Activated CD8-positive, alpha-beta memory T cell treated with anti-CD3 and anti-CD28 coated beads, Interleukin-2, amount 10 ng/mL, durations not matched to agents 7 days and 5 days (primary cell): ENCODE results near the gene ST6GALNAC2. TPM values are rescaled to one million over a fixed set of nuclear protein-coding genes. Genes with fewer than 3 reads are reported as not detected.

Source experiments
- ATAC-seq: fragments of 150-1000 bp; cut with Tn5 transposase; one replicate; pipeline ENCODE4 v1.10.0; 2021; ENCODE audit warnings: moderate library complexity
- CTCF ChIA-PET: fragments of 350-600 bp; sonication (Branson Sonifier 250); formaldehyde crosslinking; loops from one replicate; lab custom pipeline; 2021; ENCODE audit warnings: antibody characterized with exemption; lab: Charles Lee
- DNase-seq: peaks from one replicate; pipeline ENCODE4 v3.0.0-alpha.2; 2020
- H3K27ac Mint-ChIP-seq: one replicate; pipeline ENCODE4 v1.8.0; 2021; ENCODE audit warnings: mild to moderate bottlenecking, mixed read lengths
- H3K27me3 Mint-ChIP-seq: one replicate; pipeline ENCODE4 v1.8.0; 2021; ENCODE audit warnings: mixed read lengths
- H3K36me3 Mint-ChIP-seq: one replicate; pipeline ENCODE4 v1.8.0; 2021; ENCODE audit warnings: mild to moderate bottlenecking, mixed read lengths
- H3K4me1 Mint-ChIP-seq: one replicate; pipeline ENCODE4 v1.8.0; 2021; ENCODE audit warnings: mixed read lengths
- H3K4me3 Mint-ChIP-seq: one replicate; pipeline ENCODE4 v1.8.0; 2021; ENCODE audit warnings: mild to moderate bottlenecking, moderate library complexity, mixed read lengths
- H3K9me3 Mint-ChIP-seq: one replicate; pipeline ENCODE4 v1.8.0; 2022; ENCODE audit warnings: low read depth, mixed read lengths
- total RNA-seq, 2 experiments: library from RNA; stranded (reverse); gene quantifications; one replicate each; pipeline ENCODE4 v1.2.3, GENCODE V29; 2021

Gene ST6GALNAC2
- total RNA-seq, 2 experiments from 2014 or later = not detected

- peaks cover 29% of the 10 kb centered on the region for H3K4me1 Mint-ChIP-seq
- no peak overlapping the region for H3K4me3 Mint-ChIP-seq
- H3K27ac Mint-ChIP-seq = no peak overlapping the region
These were observed 66.4 kb downstream of the ST6GALNAC2 start for GRCh38 chr17:76519048-76519966.

GRCh38 chr17:76517638-76518038 is 68.0 kb downstream of the ST6GALNAC2 start:
- CTCF ChIA-PET = interaction anchor here (0.7 to 3.9 kb wide), 6 partner anchors 10 to 163 kb away, joined by 3 to 14 read pairs (median 4); no protein-coding TSS in a partner anchor
- H3K27ac Mint-ChIP-seq = peak overlapping the region; percentile 20
- no peaks in the 10 kb centered on the region for H3K36me3 Mint-ChIP-seq
- H3K4me1 Mint-ChIP-seq = peaks cover 32% of the 10 kb centered on the region
- DNase-seq (no peak), ATAC-seq (no peak)
- peaks cover 3% of the 10 kb centered on the region for H3K27me3 Mint-ChIP-seq
- H3K4me3 Mint-ChIP-seq = no peak overlapping the region
- H3K9me3 Mint-ChIP-seq = no peaks in the 10 kb centered on the region

More at GRCh38 chr17:76519048-76519966, 66.4 kb downstream of the ST6GALNAC2 start:
- peaks cover 5% of the 10 kb centered on the region for H3K27me3 Mint-ChIP-seq
- CTCF ChIA-PET = interaction anchor here (0.7 to 6.6 kb wide), 4 partner anchors 9 to 631 kb away, joined by 3 to 46 read pairs (median 6); no protein-coding TSS in a partner anchor
- no peak for ATAC-seq
- no peaks in the 10 kb centered on the region for H3K36me3 Mint-ChIP-seq
- DNase-seq = no peak
- H3K9me3 Mint-ChIP-seq = no peaks in the 10 kb centered on the region

Other genes with a start within 250 kb of the ST6GALNAC2 start
- gene PRPSAP1, start 231.9 kb downstream of the ST6GALNAC2 start, total RNA-seq = 10 to 100 TPM; 63.9 to 64.7 TPM
- gene SPHK1, start 201.3 kb downstream of the ST6GALNAC2 start, total RNA-seq = 1 to 10 TPM; 5.4 to 8.4 TPM
- 10 to 100 TPM; 30.2 to 34.7 TPM for gene UBE2O, start 132.7 kb downstream of the ST6GALNAC2 start, total RNA-seq
- not detected for gene AANAT, start 118.3 kb downstream of the ST6GALNAC2 start, total RNA-seq
- gene RHBDF2, start 84.4 kb downstream of the ST6GALNAC2 start, total RNA-seq = 10 to 100 TPM; 29.6 to 42.1 TPM
- not detected for gene CYGB, start 48.2 kb downstream of the ST6GALNAC2 start, total RNA-seq
- not detected for gene PRCD, start 45.8 kb downstream of the ST6GALNAC2 start, total RNA-seq
- not detected for gene ST6GALNAC1, start 57.9 kb upstream of the ST6GALNAC2 start, total RNA-seq
- 10 to 100 TPM; 29.8 to 32.0 TPM for gene MXRA7, start 125.1 kb upstream of the ST6GALNAC2 start, total RNA-seq
- 10 to 100 TPM; 60.6 to 72.8 TPM for gene JMJD6, start 140.7 kb upstream of the ST6GALNAC2 start, total RNA-seq
- gene METTL23, start 141.0 kb upstream of the ST6GALNAC2 start, total RNA-seq = 10 to 100 TPM; 40.3 to 42.1 TPM
- gene SRSF2, start 151.5 kb upstream of the ST6GALNAC2 start, total RNA-seq = 100 to 1,000 TPM; 443 to 471 TPM
- gene MFSD11, start 152.3 kb upstream of the ST6GALNAC2 start, total RNA-seq = 10 to 100 TPM; 22.6 to 26.8 TPM